ENCODE results near the gene PROX2.

Gene PROX2

GRCh38 chr14:74835645-74836250 lies 40.2 kb downstream of the PROX2 start:
- no peak for DNase-seq (ENCODE audit: low read depth in 1 of 2, low spot score in 1 of 2)
- no peak overlapping the region for H3K4me3 ChIP-seq (replicated peaks; ENCODE audit: insufficient read depth, low read length)
- no peak overlapping the region for H3K27ac ChIP-seq (replicated peaks)
- H3K27me3 ChIP-seq (ENCODE audit: insufficient read depth, poor library complexity, severe bottlenecking), result no peaks in the 10 kb centered on the region
- TF ChIP-seq SPI1 (IDR thresholded peaks at IDR 0.05; ENCODE audit: borderline replicate concordance, low read depth) (no peak), POLR2AphosphoS5 (IDR thresholded peaks at IDR 0.05; ENCODE audit: low read depth) (no peak), GABPA (IDR thresholded peaks at IDR 0.05; ENCODE audit: low read depth) (no peak)
- TF ChIP-seq, protein P1, sequence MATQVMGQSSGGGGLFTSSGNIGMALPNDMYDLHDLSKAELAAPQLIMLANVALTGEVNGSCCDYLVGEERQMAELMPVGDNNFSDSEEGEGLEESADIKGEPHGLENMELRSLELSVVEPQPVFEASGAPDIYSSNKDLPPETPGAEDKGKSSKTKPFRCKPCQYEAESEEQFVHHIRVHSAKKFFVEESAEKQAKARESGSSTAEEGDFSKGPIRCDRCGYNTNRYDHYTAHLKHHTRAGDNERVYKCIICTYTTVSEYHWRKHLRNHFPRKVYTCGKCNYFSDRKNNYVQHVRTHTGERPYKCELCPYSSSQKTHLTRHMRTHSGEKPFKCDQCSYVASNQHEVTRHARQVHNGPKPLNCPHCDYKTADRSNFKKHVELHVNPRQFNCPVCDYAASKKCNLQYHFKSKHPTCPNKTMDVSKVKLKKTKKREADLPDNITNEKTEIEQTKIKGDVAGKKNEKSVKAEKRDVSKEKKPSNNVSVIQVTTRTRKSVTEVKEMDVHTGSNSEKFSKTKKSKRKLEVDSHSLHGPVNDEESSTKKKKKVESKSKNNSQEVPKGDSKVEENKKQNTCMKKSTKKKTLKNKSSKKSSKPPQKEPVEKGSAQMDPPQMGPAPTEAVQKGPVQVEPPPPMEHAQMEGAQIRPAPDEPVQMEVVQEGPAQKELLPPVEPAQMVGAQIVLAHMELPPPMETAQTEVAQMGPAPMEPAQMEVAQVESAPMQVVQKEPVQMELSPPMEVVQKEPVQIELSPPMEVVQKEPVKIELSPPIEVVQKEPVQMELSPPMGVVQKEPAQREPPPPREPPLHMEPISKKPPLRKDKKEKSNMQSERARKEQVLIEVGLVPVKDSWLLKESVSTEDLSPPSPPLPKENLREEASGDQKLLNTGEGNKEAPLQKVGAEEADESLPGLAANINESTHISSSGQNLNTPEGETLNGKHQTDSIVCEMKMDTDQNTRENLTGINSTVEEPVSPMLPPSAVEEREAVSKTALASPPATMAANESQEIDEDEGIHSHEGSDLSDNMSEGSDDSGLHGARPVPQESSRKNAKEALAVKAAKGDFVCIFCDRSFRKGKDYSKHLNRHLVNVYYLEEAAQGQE (IDR thresholded peaks at IDR 0.05; ENCODE audit: insufficient replicate concordance, low read depth), result no peak
- TF ChIP-seq, protein P2, sequence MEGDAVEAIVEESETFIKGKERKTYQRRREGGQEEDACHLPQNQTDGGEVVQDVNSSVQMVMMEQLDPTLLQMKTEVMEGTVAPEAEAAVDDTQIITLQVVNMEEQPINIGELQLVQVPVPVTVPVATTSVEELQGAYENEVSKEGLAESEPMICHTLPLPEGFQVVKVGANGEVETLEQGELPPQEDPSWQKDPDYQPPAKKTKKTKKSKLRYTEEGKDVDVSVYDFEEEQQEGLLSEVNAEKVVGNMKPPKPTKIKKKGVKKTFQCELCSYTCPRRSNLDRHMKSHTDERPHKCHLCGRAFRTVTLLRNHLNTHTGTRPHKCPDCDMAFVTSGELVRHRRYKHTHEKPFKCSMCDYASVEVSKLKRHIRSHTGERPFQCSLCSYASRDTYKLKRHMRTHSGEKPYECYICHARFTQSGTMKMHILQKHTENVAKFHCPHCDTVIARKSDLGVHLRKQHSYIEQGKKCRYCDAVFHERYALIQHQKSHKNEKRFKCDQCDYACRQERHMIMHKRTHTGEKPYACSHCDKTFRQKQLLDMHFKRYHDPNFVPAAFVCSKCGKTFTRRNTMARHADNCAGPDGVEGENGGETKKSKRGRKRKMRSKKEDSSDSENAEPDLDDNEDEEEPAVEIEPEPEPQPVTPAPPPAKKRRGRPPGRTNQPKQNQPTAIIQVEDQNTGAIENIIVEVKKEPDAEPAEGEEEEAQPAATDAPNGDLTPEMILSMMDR (IDR thresholded peaks at IDR 0.05; ENCODE audit: insufficient read depth, low read length), result no peak

DNA sequence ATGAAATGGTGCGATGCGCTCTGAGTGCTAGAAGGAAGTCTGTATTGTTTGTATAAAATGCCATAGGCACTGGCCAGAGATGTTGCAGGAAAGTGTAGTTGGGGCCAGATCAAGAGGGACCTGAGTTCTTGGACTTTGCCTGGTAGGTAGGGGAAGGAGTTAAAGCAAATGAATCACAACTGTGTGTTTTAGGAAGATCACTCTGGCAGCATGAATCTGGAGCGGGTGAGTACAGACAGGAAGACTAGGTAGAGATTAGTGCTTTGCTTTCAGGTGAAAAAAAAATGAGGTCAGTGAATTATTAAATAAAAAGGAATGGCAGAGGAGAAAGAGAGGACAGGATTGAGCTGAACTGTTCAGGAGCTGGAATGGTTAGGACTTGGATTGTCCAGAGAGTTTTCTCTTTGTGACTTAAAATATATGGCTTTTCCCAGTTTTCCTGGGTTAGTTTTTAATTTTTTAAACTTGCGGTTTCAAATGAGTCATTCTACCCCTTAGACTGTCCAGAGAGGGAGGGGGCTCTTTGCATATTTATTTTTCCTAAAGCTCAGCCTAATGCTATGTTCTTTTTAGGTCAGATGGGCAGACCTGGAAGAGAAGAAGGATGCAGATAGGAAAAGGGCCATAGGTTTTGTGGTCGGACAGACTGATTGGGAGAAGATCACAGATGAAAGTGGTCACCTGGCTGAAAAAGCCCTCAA lies 41.1 kb downstream of the PROX2 start:
- DNase-seq (ENCODE audit: low read depth in 1 of 2, low spot score in 1 of 2), result no peak
- H3K27ac ChIP-seq (replicated peaks), result no peak overlapping the region
- H3K27me3 ChIP-seq (ENCODE audit: insufficient read depth, poor library complexity, severe bottlenecking), result no peaks in the 10 kb centered on the region
- TF ChIP-seq SPI1 (IDR thresholded peaks at IDR 0.05; ENCODE audit: borderline replicate concordance, low read depth) (no peak), POLR2AphosphoS5 (IDR thresholded peaks at IDR 0.05; ENCODE audit: low read depth) (no peak), GABPA (IDR thresholded peaks at IDR 0.05; ENCODE audit: low read depth) (no peak)
- TF ChIP-seq, protein P1 (IDR thresholded peaks at IDR 0.05; ENCODE audit: insufficient replicate concordance, low read depth), result no peak
- TF ChIP-seq, protein P2 (IDR thresholded peaks at IDR 0.05; ENCODE audit: insufficient read depth, low read length), result no peak
- H3K4me3 ChIP-seq (replicated peaks; ENCODE audit: insufficient read depth, low read length), result no peak overlapping the region

DNA sequence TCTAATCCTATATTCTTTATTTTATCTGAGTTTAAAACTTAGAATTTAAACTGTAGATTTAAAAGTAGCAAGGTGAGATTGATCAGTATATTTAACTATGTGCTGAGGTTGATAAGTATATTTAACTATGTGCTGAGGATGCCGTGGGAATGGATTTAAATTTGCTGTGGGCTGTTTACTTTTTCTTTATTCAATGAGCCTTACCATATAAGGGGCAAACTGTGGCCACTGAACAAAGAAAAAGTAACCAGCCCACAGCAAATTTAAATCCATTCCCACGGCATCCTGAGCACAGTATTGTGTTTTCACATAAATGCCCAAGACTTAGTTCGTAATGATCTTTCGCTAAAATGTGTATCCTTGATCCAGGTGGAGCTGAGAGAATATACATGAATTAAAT lies 43.1 kb downstream of the PROX2 start:
- no peak overlapping the region for H3K4me3 ChIP-seq (replicated peaks; ENCODE audit: insufficient read depth, low read length)
- no peak overlapping the region for H3K27ac ChIP-seq (replicated peaks)
- no peak for DNase-seq (ENCODE audit: low read depth in 1 of 2, low spot score in 1 of 2)
- no peaks in the 10 kb centered on the region for H3K27me3 ChIP-seq (ENCODE audit: insufficient read depth, poor library complexity, severe bottlenecking)
- TF ChIP-seq, protein P2 (IDR thresholded peaks at IDR 0.05; ENCODE audit: insufficient read depth, low read length), result no peak

Data from HL-60 (cell line).